HepG2 (cell line): ENCODE measurements around the gene RNF40. TPM values are rescaled to one million over a fixed set of nuclear protein-coding genes. Genes with fewer than 3 reads are reported as not detected.
A peak's percentile ranks its signal among the peaks of the same experiment; 100 is the strongest.

Experiments used
- CCAR2 ChIP-seq: fragments of 200-400 bp; formaldehyde crosslinking; optimal IDR thresholded peaks from 2 replicates; pipeline ENCODE3; 2018; ENCODE audit warnings: low read depth, mild to moderate bottlenecking, low read length, moderate library complexity
- CREB1 ChIP-seq, 2 experiments: fragments of 450-650 bp in 1 of 2; IDR thresholded peaks; 2 replicates each; pipeline ENCODE4 v1.6.1; 2016 to 2017; ENCODE audit warnings: control low read depth in 1 of 2, mild to moderate bottlenecking in 1 of 2, missing compliant biosample characterization in 1 of 2, missing genetic modification characterization in 1 of 2
- FOXA3 ChIP-seq: IDR thresholded peaks from 2 replicates; pipeline ENCODE4 v1.6.1; 2016; ENCODE audit warnings: missing genetic modification reagents, missing compliant biosample characterization
- GPN1 ChIP-seq: sonication (generic); formaldehyde crosslinking; IDR thresholded peaks from 2 replicates; pipeline ENCODE4 v1.5.1; 2020; ENCODE audit warnings: missing genetic modification reagents, borderline replicate concordance
- GTF2F1 ChIP-seq: fragments of 150-350 bp; IDR thresholded peaks from 2 replicates; pipeline ENCODE4 v1.6.1; 2014; ENCODE audit warnings: low read length
- HNRNPH1 ChIP-seq: fragments of 200-400 bp; formaldehyde crosslinking; optimal IDR thresholded peaks from 2 replicates; pipeline ENCODE3; 2017; ENCODE audit warnings: mild to moderate bottlenecking, low read depth, low read length
- KDM2A ChIP-seq: sonication (generic); formaldehyde crosslinking; IDR thresholded peaks from 2 replicates; pipeline ENCODE4 v1.4.0; 2020; ENCODE audit warnings: low read depth, missing genetic modification reagents, borderline replicate concordance
- MIER2 ChIP-seq: IDR thresholded peaks from 2 replicates; pipeline ENCODE4 v1.6.1; 2016; ENCODE audit warnings: missing biosample characterization, missing genetic modification reagents
- PRMT3 ChIP-seq: sonication (generic); formaldehyde crosslinking; IDR thresholded peaks from 2 replicates; pipeline ENCODE4 v1.8.1; 2022; ENCODE audit warnings: low read depth, mild to moderate bottlenecking, moderate library complexity, missing genetic modification reagents, borderline replicate concordance
- SMAD9 ChIP-seq: sonication (generic); formaldehyde crosslinking; IDR thresholded peaks from 2 replicates; pipeline ENCODE4 v1.5.1; 2020; ENCODE audit warnings: mild to moderate bottlenecking, missing genetic modification reagents
- SOX13 ChIP-seq, 3 experiments: fragments of 450-650 bp in 1 of 3; sonication (generic) in 1 of 3; formaldehyde crosslinking in 1 of 3; IDR thresholded peaks in 2 of 3; conservative IDR thresholded peaks in 1 of 3; 2 replicates each; pipeline versions ENCODE4 v1.5.0 to v1.6.1; 2016 to 2020; ENCODE audit warnings: antibody characterized with exemption in 1 of 3, mild to moderate bottlenecking in 1 of 3, missing compliant biosample characterization in 1 of 3, missing genetic modification reagents in 1 of 3, moderate library complexity in 1 of 3
- SP2 ChIP-seq: sonication (generic); formaldehyde crosslinking; IDR thresholded peaks from 2 replicates; pipeline ENCODE4 v1.5.1; 2020; ENCODE audit warnings: mild to moderate bottlenecking, missing genetic modification reagents
- SRSF4 ChIP-seq: fragments of 200-400 bp; formaldehyde crosslinking; IDR thresholded peaks from one replicate; pipeline ENCODE4 v1.6.1; 2018; ENCODE audit warnings: mild to moderate bottlenecking, low read depth, low read length, moderate library complexity; ENCODE audit not compliant: poor library complexity, severe bottlenecking
- ZNF350 ChIP-seq: sonication (generic); formaldehyde crosslinking; IDR thresholded peaks from 2 replicates; pipeline ENCODE4 v1.4.0; 2020; ENCODE audit warnings: mild to moderate bottlenecking, low read depth, missing genetic modification reagents, borderline replicate concordance
- ZNF484 ChIP-seq: sonication (generic); formaldehyde crosslinking; IDR thresholded peaks from 2 replicates; pipeline ENCODE4 v1.5.1; 2020; ENCODE audit warnings: mild to moderate bottlenecking, low read depth, missing genetic modification reagents, borderline replicate concordance
- ZNF550 ChIP-seq: sonication (generic); formaldehyde crosslinking; IDR thresholded peaks from 2 replicates; pipeline ENCODE4 v1.4.0; 2020; ENCODE audit warnings: mild to moderate bottlenecking, missing genetic modification reagents, borderline replicate concordance
- polyA plus RNA-seq, 8 experiments: library from polyadenylated mRNA; depleted of rRNA in 3 of 8; stranded (reverse) in 7 of 8; unstranded in 1 of 8; fragments of >200 nt; fragmentation: Illumina TruSeq in 4 of 8; extraction: Trizol in 4 of 8; gene quantifications; 2 replicates each; pipeline versions ENCODE4 v1.2.1 to v1.2.3, GENCODE V29; 2011 to 2016; ENCODE audit warnings: low read depth in 4 of 8, missing spikeins in 1 of 8, mixed read lengths in 1 of 8; ENCODE audit not compliant: insufficient read depth in 1 of 8
- total RNA-seq, 5 experiments: library from RNA; depleted of rRNA; stranded (reverse); fragments of >200 nt; fragmentation: Illumina TruSeq; extraction: Trizol; gene quantifications; 2 replicates each; pipeline ENCODE4 v1.2.3, GENCODE V29; 2016; ENCODE audit warnings: low read depth in 1 of 5
- TF ChIP-seq, protein P1 (sequence below): IDR thresholded peaks from 2 replicates; pipeline ENCODE4 v1.6.1; 2016; ENCODE audit warnings: low read depth, borderline replicate concordance
- TF ChIP-seq, protein P2 (sequence below): sonication (generic); formaldehyde crosslinking; IDR thresholded peaks from 2 replicates; pipeline ENCODE4 v1.5.0; 2020; ENCODE audit warnings: missing genetic modification reagents
- TF ChIP-seq, protein P3 (sequence below): IDR thresholded peaks from 2 replicates; pipeline ENCODE4 v1.4.0; 2020; ENCODE audit warnings: mild to moderate bottlenecking, missing genetic modification reagents
- TF ChIP-seq, protein P4 (sequence below): sonication (generic); formaldehyde crosslinking; IDR thresholded peaks from 2 replicates; pipeline ENCODE4 v1.5.0; 2020; ENCODE audit warnings: missing genetic modification reagents
- TF ChIP-seq, protein P5 (sequence below): sonication (generic); formaldehyde crosslinking; IDR thresholded peaks from 2 replicates; pipeline ENCODE4 v1.5.0; 2020; ENCODE audit warnings: missing genetic modification reagents

Gene RNF40
- total and polyA plus RNA-seq, 2 of the 13 experiments (the other 11 are each of a cell fraction or from before 2014, with no cell fraction given), result 84.0 to 85.6 TPM

DNA sequence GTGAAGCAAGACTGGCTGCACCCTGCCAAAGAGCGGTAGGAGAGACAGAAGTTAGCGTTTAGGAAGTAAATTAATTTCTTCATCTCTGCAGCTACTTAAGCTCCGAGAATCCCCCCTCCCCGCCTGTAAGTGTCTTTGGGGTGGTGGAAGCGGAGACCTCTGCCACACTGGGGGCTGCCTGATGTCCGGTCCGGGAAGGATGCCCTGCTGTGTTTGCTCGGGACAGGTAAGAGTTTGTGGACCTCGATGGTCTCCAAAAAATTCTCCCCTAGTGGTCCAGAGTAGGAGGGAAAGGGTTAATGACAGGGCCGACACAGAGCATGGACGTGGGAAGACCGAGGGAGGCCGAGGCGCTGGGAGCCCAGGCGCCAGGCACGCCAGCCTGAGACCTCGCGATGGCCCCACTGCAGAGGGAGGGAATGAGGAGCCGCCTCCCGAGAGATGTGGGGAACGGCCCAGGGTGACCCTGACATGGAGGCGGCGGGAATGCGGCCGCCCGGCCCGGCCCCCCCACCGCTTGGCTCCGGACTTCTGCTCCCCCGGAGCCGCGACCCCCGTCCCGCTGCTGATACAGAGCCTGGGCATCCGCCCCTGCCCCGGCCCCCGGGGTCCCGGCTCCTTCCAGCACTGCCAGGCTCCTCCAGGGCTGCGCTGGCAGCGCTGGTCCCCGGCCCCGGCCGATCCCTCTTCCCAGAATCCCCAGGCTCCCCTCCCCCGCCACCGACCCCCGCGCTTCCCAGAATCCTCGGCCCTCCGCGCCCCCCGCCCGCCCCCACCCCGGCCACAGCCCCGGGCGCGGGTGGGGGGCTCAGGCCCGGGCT, 24.2 kb downstream of the RNF40 start (continued):
- TF ChIP-seq, protein P1, sequence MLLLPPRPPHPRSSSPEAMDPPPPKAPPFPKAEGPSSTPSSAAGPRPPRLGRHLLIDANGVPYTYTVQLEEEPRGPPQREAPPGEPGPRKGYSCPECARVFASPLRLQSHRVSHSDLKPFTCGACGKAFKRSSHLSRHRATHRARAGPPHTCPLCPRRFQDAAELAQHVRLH, result no peak
- TF ChIP-seq SMAD9 (no peak), HNRNPH1 (peak; percentile 16), GPN1 (CRISPR knock-in tag) (no peak), KDM2A (0 out of 2 replicates have a peak, but pooled peaks have one; percentile 23), PRMT3 (no peak), FOXA3 (CRISPR knock-in tag) (no peak), SOX13 (IDR thresholded peaks at IDR 0.05) (no peak), SOX13 (CRISPR knock-in tag; conservative IDR thresholded peaks at IDR 0.05 in 1 of 2, IDR thresholded peaks at IDR 0.05 in 1 of 2) (0 out of 4 replicates have a peak, but pooled peaks of 1 of the 2 experiments have one; percentile 13), SP2 (CRISPR knock-in tag) (no peak), CCAR2 (no peak), ZNF350 (no peak; the same call in 1 of the 2 replicates), CREB1 (IDR thresholded peaks at IDR 0.05) (no peak), CREB1 (CRISPR knock-in tag; IDR thresholded peaks at IDR 0.05) (no peak), MIER2 (no peak), SRSF4 (no peak), ZNF484 (CRISPR knock-in tag) (no peak), ZNF550 (CRISPR knock-in tag) (no peak), GTF2F1 (no peak)
- TF ChIP-seq, protein P2, sequence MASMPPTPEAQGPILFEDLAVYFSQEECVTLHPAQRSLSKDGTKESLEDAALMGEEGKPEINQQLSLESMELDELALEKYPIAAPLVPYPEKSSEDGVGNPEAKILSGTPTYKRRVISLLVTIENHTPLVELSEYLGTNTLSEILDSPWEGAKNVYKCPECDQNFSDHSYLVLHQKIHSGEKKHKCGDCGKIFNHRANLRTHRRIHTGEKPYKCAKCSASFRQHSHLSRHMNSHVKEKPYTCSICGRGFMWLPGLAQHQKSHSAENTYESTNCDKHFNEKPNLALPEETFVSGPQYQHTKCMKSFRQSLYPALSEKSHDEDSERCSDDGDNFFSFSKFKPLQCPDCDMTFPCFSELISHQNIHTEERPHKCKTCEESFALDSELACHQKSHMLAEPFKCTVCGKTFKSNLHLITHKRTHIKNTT (CRISPR knock-in tag), result no peak
- TF ChIP-seq, protein P3, sequence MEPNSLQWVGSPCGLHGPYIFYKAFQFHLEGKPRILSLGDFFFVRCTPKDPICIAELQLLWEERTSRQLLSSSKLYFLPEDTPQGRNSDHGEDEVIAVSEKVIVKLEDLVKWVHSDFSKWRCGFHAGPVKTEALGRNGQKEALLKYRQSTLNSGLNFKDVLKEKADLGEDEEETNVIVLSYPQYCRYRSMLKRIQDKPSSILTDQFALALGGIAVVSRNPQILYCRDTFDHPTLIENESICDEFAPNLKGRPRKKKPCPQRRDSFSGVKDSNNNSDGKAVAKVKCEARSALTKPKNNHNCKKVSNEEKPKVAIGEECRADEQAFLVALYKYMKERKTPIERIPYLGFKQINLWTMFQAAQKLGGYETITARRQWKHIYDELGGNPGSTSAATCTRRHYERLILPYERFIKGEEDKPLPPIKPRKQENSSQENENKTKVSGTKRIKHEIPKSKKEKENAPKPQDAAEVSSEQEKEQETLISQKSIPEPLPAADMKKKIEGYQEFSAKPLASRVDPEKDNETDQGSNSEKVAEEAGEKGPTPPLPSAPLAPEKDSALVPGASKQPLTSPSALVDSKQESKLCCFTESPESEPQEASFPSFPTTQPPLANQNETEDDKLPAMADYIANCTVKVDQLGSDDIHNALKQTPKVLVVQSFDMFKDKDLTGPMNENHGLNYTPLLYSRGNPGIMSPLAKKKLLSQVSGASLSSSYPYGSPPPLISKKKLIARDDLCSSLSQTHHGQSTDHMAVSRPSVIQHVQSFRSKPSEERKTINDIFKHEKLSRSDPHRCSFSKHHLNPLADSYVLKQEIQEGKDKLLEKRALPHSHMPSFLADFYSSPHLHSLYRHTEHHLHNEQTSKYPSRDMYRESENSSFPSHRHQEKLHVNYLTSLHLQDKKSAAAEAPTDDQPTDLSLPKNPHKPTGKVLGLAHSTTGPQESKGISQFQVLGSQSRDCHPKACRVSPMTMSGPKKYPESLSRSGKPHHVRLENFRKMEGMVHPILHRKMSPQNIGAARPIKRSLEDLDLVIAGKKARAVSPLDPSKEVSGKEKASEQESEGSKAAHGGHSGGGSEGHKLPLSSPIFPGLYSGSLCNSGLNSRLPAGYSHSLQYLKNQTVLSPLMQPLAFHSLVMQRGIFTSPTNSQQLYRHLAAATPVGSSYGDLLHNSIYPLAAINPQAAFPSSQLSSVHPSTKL (CRISPR knock-in tag), result no peak
- TF ChIP-seq, protein P4, sequence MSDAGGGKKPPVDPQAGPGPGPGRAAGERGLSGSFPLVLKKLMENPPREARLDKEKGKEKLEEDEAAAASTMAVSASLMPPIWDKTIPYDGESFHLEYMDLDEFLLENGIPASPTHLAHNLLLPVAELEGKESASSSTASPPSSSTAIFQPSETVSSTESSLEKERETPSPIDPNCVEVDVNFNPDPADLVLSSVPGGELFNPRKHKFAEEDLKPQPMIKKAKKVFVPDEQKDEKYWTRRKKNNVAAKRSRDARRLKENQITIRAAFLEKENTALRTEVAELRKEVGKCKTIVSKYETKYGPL (CRISPR knock-in tag), result no peak
- TF ChIP-seq, protein P5, sequence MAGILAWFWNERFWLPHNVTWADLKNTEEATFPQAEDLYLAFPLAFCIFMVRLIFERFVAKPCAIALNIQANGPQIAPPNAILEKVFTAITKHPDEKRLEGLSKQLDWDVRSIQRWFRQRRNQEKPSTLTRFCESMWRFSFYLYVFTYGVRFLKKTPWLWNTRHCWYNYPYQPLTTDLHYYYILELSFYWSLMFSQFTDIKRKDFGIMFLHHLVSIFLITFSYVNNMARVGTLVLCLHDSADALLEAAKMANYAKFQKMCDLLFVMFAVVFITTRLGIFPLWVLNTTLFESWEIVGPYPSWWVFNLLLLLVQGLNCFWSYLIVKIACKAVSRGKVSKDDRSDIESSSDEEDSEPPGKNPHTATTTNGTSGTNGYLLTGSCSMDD (CRISPR knock-in tag), result no peak
